ENCODE results near the gene TCP10L.

The TCP10L gene

GRCh38 chr21:32604464-32604863 is 19.1 kb upstream of the TCP10L start:
- Histone ChIP-seq H3K4me1 (ENCODE audit: control insufficient read depth, insufficient read depth, low read length) (peaks cover 60% of the 10 kb centered on the region), H3K27ac (ENCODE audit: low read depth, low read length) (peak overlapping the region; percentile 86), H3K36me3 (ENCODE audit: control insufficient read depth, insufficient read depth, low read length) (peaks cover 83% of the 10 kb centered on the region), H3K9ac (ENCODE audit: low read depth, low read length) (peak overlapping the region; percentile 52), H3K4me3 (ENCODE audit: low read depth, low read length) (peak overlapping the region; percentile 28; the same call in 1 of the 2 replicates), H3K27me3 (ENCODE audit: control insufficient read depth, insufficient read depth, low read length) (no peaks in the 10 kb centered on the region), H3K9me3 (ENCODE audit: control insufficient read depth, insufficient read depth, low read length) (no peaks in the 10 kb centered on the region)

- no peaks in the 10 kb centered on the region for H3K9me3 ChIP-seq (ENCODE audit: control insufficient read depth, insufficient read depth, low read length)
- peaks cover 81% of the 10 kb centered on the region for H3K36me3 ChIP-seq (ENCODE audit: control insufficient read depth, insufficient read depth, low read length)
- peak overlapping the region; percentile 79 for H3K27ac ChIP-seq (ENCODE audit: low read depth, low read length)
- H3K4me3 ChIP-seq (ENCODE audit: low read depth, low read length): peak overlapping the region; percentile 28; the same call in 1 of the 2 replicates
- H3K4me1 ChIP-seq (ENCODE audit: control insufficient read depth, insufficient read depth, low read length): peaks cover 62% of the 10 kb centered on the region
- no peaks in the 10 kb centered on the region for H3K27me3 ChIP-seq (ENCODE audit: control insufficient read depth, insufficient read depth, low read length)
- H3K9ac ChIP-seq (ENCODE audit: low read depth, low read length): no peak overlapping the region
Measured at GRCh38 chr21:32603131-32603530, 17.8 kb upstream of the TCP10L start.

- H3K9ac ChIP-seq (ENCODE audit: low read depth, low read length): no peak overlapping the region
- no peaks in the 10 kb centered on the region for H3K9me3 ChIP-seq (ENCODE audit: control insufficient read depth, insufficient read depth, low read length)
- H3K36me3 ChIP-seq (ENCODE audit: control insufficient read depth, insufficient read depth, low read length): peaks cover 76% of the 10 kb centered on the region
- H3K27ac ChIP-seq (ENCODE audit: low read depth, low read length): no peak overlapping the region
- no peaks in the 10 kb centered on the region for H3K27me3 ChIP-seq (ENCODE audit: control insufficient read depth, insufficient read depth, low read length)
- peaks cover 62% of the 10 kb centered on the region for H3K4me1 ChIP-seq (ENCODE audit: control insufficient read depth, insufficient read depth, low read length)
- H3K4me3 ChIP-seq (ENCODE audit: low read depth, low read length): no peak overlapping the region; the same call in 1 of the 2 replicates
Measured at GRCh38 chr21:32602099-32602498, 16.8 kb upstream of the TCP10L start.

- no peaks in the 10 kb centered on the region for H3K9me3 ChIP-seq (ENCODE audit: control insufficient read depth, insufficient read depth, low read length)
- no peaks in the 10 kb centered on the region for H3K27me3 ChIP-seq (ENCODE audit: control insufficient read depth, insufficient read depth, low read length)
- peaks cover 39% of the 10 kb centered on the region for H3K4me1 ChIP-seq (ENCODE audit: control insufficient read depth, insufficient read depth, low read length)
- peaks cover 54% of the 10 kb centered on the region for H3K36me3 ChIP-seq (ENCODE audit: control insufficient read depth, insufficient read depth, low read length)
- no peak overlapping the region for H3K27ac ChIP-seq (ENCODE audit: low read depth, low read length)
- no peak overlapping the region for H3K4me3 ChIP-seq (ENCODE audit: low read depth, low read length)
- no peak overlapping the region for H3K9ac ChIP-seq (ENCODE audit: low read depth, low read length)
Measured at GRCh38 chr21:32599526-32599925, 14.2 kb upstream of the TCP10L start.

- Histone ChIP-seq H3K9me3 (ENCODE audit: control insufficient read depth, insufficient read depth, low read length) (no peaks in the 10 kb centered on the region), H3K4me1 (ENCODE audit: control insufficient read depth, insufficient read depth, low read length) (peaks cover 36% of the 10 kb centered on the region), H3K36me3 (ENCODE audit: control insufficient read depth, insufficient read depth, low read length) (peaks cover 53% of the 10 kb centered on the region), H3K27ac (ENCODE audit: low read depth, low read length) (no peak overlapping the region), H3K9ac (ENCODE audit: low read depth, low read length) (no peak overlapping the region), H3K4me3 (ENCODE audit: low read depth, low read length) (no peak overlapping the region), H3K27me3 (ENCODE audit: control insufficient read depth, insufficient read depth, low read length) (no peaks in the 10 kb centered on the region)
Measured at GRCh38 chr21:32599091-32599490, 13.8 kb upstream of the TCP10L start.

GRCh38 chr21:32597205-32597604 is 11.9 kb upstream of the TCP10L start:
- H3K9ac ChIP-seq (ENCODE audit: low read depth, low read length): no peak overlapping the region

GRCh38 chr21:32595431-32595830 is 10.1 kb upstream of the TCP10L start:
- H3K9me3 ChIP-seq (ENCODE audit: control insufficient read depth, insufficient read depth, low read length): no peaks in the 10 kb centered on the region
- H3K4me1 ChIP-seq (ENCODE audit: control insufficient read depth, insufficient read depth, low read length): peaks cover 9% of the 10 kb centered on the region
- H3K27ac ChIP-seq (ENCODE audit: low read depth, low read length): no peak overlapping the region
- peaks cover 23% of the 10 kb centered on the region for H3K36me3 ChIP-seq (ENCODE audit: control insufficient read depth, insufficient read depth, low read length)
- no peaks in the 10 kb centered on the region for H3K27me3 ChIP-seq (ENCODE audit: control insufficient read depth, insufficient read depth, low read length)
- no peak overlapping the region for H3K4me3 ChIP-seq (ENCODE audit: low read depth, low read length)
- no peak overlapping the region for H3K9ac ChIP-seq (ENCODE audit: low read depth, low read length)

More at GRCh38 chr21:32597205-32597604, 11.9 kb upstream of the TCP10L start:
- peaks cover 18% of the 10 kb centered on the region for H3K4me1 ChIP-seq (ENCODE audit: control insufficient read depth, insufficient read depth, low read length)
- peaks cover 35% of the 10 kb centered on the region for H3K36me3 ChIP-seq (ENCODE audit: control insufficient read depth, insufficient read depth, low read length)
- H3K9me3 ChIP-seq (ENCODE audit: control insufficient read depth, insufficient read depth, low read length): no peaks in the 10 kb centered on the region
- no peaks in the 10 kb centered on the region for H3K27me3 ChIP-seq (ENCODE audit: control insufficient read depth, insufficient read depth, low read length)
- H3K27ac ChIP-seq (ENCODE audit: low read depth, low read length): no peak overlapping the region
- H3K4me3 ChIP-seq (ENCODE audit: low read depth, low read length): no peak overlapping the region

GRCh38 chr21:32593690-32594089 is 8.4 kb upstream of the TCP10L start:
- Histone ChIP-seq H3K4me1 (ENCODE audit: control insufficient read depth, insufficient read depth, low read length) (no peaks in the 10 kb centered on the region), H3K4me3 (ENCODE audit: low read depth, low read length) (no peak overlapping the region), H3K9me3 (ENCODE audit: control insufficient read depth, insufficient read depth, low read length) (no peaks in the 10 kb centered on the region), H3K9ac (ENCODE audit: low read depth, low read length) (no peak overlapping the region), H3K27ac (ENCODE audit: low read depth, low read length) (no peak overlapping the region), H3K27me3 (ENCODE audit: control insufficient read depth, insufficient read depth, low read length) (no peaks in the 10 kb centered on the region), H3K36me3 (ENCODE audit: control insufficient read depth, insufficient read depth, low read length) (0 out of 2 replicates have a peak, but pooled peaks cover 5% of the 10 kb centered on the region)

- no peaks in the 10 kb centered on the region for H3K4me1 ChIP-seq (ENCODE audit: control insufficient read depth, insufficient read depth, low read length)
- no peak overlapping the region for H3K27ac ChIP-seq (ENCODE audit: low read depth, low read length)
- H3K9ac ChIP-seq (ENCODE audit: low read depth, low read length): no peak overlapping the region
- H3K9me3 ChIP-seq (ENCODE audit: control insufficient read depth, insufficient read depth, low read length): no peaks in the 10 kb centered on the region
- H3K36me3 ChIP-seq (ENCODE audit: control insufficient read depth, insufficient read depth, low read length): 0 out of 2 replicates have a peak, but pooled peaks cover 3% of the 10 kb centered on the region
- H3K4me3 ChIP-seq (ENCODE audit: low read depth, low read length): no peak overlapping the region
- H3K27me3 ChIP-seq (ENCODE audit: control insufficient read depth, insufficient read depth, low read length): no peaks in the 10 kb centered on the region
Measured at GRCh38 chr21:32592929-32593502, 7.7 kb upstream of the TCP10L start.

GRCh38 chr21:32590130-32590529 is 4.8 kb upstream of the TCP10L start:
- H3K27ac ChIP-seq (ENCODE audit: low read depth, low read length): no peak overlapping the region
- no peaks in the 10 kb centered on the region for H3K4me1 ChIP-seq (ENCODE audit: control insufficient read depth, insufficient read depth, low read length)
- no peak overlapping the region for H3K4me3 ChIP-seq (ENCODE audit: low read depth, low read length)
- no peaks in the 10 kb centered on the region for H3K27me3 ChIP-seq (ENCODE audit: control insufficient read depth, insufficient read depth, low read length)
- no peaks in the 10 kb centered on the region for H3K36me3 ChIP-seq (ENCODE audit: control insufficient read depth, insufficient read depth, low read length)
- no peaks in the 10 kb centered on the region for H3K9me3 ChIP-seq (ENCODE audit: control insufficient read depth, insufficient read depth, low read length)
- H3K9ac ChIP-seq (ENCODE audit: low read depth, low read length): no peak overlapping the region

GRCh38 chr21:32587651-32588050 is 2.3 kb upstream of the TCP10L start:
- H3K36me3 ChIP-seq (ENCODE audit: control insufficient read depth, insufficient read depth, low read length): no peaks in the 10 kb centered on the region
- no peak overlapping the region for H3K9ac ChIP-seq (ENCODE audit: low read depth, low read length)
- H3K4me1 ChIP-seq (ENCODE audit: control insufficient read depth, insufficient read depth, low read length): no peaks in the 10 kb centered on the region
- no peak overlapping the region for H3K27ac ChIP-seq (ENCODE audit: low read depth, low read length)
- no peaks in the 10 kb centered on the region for H3K9me3 ChIP-seq (ENCODE audit: control insufficient read depth, insufficient read depth, low read length)
- H3K4me3 ChIP-seq (ENCODE audit: low read depth, low read length): no peak overlapping the region
- H3K27me3 ChIP-seq (ENCODE audit: control insufficient read depth, insufficient read depth, low read length): no peaks in the 10 kb centered on the region
